NCI-H1092 (cell line): ENCODE results near the gene CDH24.

ENCODE experiments used
- DNase-seq: peaks from one replicate; lab custom pipeline; 2025; lab: John Stamatoyannopoulos, UW

CDH24 gene

DNA sequence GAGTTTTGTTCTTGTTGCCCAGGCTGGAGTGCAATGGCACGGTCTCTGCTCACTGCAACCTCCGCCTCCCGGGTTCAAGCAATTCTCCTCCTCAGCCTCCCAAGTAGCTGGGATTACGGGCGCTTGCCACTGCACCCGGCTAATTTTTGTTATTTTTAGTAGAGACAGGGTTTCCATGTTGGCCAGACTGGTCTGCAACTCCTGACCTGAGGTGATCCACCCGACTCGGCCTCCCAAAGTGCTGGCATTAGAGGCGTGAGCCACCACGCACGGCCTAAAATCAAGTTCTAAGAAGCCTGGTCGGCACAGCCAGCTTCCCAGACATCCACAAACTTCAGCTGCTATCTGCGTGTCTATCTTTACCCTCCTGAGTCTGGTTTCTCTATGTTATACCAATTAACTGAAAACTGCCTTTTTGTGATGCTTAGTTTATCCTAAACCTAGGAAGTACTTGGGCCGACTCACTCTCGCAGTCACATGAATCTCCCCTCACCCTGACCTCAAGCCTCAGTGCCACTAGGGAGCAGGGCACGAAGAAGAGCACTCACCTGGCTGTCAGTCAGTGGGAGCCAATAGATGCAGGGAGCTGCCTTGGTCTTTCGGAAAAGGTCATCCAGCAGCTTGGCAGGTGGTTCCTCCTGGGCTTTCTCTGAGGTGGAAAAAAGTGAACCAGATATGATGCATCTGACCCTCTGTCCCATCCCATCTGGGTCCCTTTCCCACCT, 3.4 kb upstream of the CDH24 start:
- no peak for DNase-seq

DNA sequence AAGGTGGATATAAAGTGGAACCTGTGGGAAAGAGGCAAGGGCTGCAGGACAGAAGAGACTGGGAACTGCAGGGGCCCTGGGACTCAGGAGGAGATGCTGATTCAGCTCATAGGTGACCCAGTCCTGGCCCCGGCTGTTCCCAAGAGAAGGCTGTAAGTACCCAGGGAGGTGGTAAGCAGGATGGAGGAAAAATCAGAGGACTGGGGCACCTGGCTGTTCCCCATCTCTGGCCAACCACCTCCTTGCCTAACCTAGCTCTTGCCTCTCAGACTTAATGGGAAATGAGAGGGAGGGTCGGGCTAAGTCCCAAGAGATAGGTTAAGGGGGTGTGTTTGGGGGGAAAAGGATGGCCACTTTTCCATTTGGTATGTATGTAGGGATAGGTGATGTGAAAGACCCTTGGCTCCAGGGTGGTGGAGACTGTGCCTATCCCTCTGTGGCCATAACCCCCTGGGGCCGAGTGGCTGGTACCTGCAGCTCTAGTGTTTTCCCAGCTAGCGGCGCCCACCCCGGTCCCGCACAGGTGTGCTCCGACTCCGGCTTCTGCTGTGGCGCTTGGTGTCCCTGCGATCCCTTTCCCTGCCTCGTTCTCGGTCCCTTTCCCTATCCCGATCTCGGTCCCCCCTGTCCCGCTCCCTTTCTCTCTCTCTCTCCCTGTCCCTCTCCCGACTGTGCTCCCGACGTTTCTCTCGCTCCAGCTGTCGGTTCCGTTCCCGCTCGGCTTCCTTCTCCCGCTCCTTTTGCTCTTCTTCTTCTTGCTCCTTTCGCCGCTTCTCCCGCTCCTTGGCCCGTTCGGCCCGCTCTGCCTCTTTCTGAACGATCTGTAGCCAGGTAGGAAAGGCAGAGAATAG, 1.6 kb upstream of the CDH24 start:
- DNase-seq = no peak

DNA sequence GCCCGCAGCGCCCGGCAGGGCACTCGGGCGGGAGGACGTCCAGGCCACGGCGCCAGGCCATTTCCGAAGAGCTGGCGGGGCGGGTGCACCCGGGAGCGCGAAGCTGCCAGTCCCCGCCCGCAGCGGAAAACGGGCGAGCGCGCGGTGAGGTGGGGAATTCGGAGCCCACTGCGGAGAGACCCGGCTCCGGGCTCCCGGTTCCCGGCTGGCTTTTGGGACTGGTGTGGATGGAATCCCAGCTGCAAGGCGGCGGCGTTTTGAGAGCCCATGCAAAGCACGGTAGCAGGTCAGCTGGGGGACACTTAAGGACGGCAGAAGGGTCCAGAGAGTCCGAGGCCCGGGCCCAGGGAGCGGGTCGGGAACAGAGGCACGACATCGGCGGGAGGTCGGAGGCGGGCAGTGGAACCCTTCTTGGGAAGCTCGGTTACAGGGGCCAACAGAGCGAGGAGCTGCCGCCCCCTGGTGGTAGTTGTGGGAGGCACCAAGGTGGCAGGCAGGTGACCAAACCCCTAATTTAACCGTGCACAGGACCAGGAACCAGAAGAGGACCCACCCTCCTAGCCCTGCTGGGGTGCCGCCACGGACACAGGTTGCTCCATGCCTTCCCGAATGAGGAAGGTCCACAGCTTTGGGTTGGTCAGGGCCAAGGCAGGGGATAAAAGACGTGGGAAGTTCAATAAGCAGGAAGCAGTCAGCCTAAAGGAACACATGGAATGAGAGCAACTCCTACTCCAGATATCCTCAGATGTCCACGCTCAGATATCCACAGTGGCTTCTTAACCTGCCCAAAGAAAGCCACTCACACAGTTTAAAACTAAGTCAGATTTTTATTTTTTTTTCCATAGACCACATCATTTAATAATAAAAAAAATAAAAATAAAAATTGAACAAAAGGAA, 685 bp upstream of the CDH24 start:
- DNase-seq = no peak

DNA sequence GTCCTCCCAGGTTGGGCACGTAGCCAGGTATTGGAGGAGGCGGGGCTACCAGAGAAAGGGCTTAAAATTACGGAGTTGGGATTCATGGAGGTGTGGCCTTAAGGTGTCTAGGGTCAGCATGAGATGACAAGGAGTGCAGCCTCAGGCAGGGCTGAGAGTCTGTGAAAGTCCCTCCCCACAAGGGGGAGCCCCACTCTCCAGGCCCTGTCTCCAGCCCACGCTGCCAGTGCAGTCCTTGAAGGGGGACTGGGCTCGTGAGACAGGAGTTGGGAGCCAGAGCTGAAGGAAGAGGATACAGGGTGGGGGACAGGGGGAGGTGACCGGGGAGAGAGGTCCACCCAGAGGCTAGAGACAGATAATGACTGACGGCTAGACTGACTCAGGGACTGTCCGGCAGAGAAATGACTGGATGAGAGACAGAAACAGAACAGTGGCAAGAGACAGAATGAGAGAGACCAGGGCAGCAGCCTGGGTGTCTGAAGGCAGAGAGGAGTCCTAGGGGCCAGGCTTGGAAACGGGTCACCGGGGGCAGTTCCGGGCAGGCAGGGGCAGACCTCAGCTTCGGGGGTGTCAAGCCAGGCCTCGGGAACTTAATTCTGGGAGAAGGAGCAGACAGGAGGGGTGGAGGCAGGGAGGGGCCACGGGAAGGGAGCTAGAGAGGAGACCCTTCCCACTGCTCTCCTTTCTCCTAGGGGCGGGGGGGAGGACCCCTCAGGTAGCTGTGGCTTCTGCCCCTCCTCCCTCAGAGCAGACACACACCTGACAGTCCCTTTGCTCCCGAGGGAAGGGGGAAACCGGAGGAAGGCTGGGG, 970 bp downstream of the CDH24 start:
- no peak for DNase-seq

DNA sequence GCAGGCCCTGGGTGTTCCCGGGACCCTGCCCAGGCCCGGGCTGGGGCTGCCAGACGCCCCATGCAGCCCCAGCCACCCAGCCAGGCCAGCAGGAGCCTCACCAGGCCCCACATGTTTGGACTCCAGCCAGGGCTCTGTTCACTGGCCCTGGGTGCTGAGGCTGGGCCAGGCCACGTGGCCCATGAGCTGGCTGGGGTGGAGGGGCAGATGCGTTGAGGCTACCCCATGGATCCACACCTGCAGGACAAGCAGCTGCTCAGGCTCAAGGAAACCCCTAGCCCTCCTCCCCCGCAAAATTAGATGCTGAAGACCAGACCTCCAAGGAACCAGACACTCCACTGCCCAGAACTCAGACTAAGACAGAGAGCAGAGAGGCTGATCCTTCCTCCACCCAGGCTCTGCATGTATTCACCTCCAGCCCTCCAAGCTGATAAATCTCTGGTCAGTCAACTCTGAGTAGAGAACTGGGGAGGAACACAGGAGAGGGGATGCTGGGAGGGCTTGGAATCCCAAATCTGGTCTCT, 1.6 kb downstream of the CDH24 start:
- DNase-seq = no peak

DNA sequence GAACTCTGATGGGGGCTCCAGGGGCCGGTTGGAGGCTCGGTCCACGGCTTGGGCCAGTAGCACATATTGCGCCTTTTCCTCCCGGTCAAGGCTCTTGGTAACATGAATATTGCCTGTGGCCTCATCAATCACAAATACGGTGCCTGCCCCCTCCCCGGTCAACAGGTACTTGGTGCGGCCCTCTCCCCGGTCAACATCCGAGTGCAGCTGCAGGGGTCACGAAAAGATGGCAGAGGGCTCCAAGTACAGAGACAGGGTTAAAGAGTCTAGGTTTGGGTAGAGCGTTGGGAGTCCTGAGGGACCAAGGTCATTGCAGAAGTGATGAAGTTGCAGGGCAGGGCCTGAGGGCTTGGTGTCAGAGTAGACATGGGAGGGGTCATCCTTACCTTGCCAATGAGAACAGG, 2.2 kb downstream of the CDH24 start:
- no peak for DNase-seq

- no peak for DNase-seq
Measured at GRCh38 chr14:23054000-23054811, 3.1 kb downstream of the CDH24 start.

GRCh38 chr14:23053426-23053825, 3.9 kb downstream of the CDH24 start:
- no peak for DNase-seq

DNA sequence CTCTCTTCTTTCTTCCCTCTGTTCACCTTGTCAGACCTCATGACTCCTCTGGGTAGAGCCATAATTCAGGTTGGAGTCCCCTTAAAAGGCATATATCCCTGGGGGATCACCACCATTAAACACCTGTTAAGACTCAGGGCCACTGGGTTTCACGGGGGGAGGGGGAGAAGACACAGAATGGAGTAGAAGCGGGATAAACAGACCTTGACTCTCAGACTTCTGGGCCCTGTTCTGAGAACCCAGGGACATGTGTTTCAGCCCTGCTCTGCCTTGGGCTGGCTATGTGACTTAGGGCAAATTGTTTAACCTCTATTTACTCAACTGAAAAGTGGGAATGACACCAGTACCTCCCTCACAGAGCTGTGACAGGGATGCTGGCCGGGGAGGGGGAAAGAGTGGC, 4.6 kb downstream of the CDH24 start:
- DNase-seq = no peak

DNA sequence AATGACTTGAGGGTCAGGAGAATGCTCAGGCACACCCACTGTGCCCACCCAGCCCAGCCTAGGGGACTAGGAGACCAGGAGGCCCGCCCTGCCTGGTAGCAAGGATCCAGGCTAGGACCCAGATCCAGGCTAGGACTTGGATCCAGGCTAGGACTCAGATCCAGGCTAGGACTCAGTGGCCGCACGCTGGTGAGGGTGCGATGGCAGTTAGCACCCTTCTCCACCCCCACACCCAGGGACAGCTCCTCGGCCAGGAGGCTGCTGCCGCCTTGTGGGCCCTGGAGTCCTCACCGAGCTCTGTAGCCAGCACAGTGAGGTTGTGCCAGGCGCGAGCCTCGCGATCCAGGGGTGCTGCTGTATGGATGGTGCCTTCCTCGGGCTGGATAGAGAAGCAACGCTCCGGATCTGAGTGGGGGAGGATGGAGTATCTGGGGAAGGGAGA, 5.1 kb downstream of the CDH24 start:
- no peak for DNase-seq

GRCh38 chr14:23051141-23052057, 5.9 kb downstream of the CDH24 start:
- DNase-seq = no peak

- no peak for DNase-seq
Measured at GRCh38 chr14:23049011-23049410, 8.3 kb downstream of the CDH24 start.

DNA sequence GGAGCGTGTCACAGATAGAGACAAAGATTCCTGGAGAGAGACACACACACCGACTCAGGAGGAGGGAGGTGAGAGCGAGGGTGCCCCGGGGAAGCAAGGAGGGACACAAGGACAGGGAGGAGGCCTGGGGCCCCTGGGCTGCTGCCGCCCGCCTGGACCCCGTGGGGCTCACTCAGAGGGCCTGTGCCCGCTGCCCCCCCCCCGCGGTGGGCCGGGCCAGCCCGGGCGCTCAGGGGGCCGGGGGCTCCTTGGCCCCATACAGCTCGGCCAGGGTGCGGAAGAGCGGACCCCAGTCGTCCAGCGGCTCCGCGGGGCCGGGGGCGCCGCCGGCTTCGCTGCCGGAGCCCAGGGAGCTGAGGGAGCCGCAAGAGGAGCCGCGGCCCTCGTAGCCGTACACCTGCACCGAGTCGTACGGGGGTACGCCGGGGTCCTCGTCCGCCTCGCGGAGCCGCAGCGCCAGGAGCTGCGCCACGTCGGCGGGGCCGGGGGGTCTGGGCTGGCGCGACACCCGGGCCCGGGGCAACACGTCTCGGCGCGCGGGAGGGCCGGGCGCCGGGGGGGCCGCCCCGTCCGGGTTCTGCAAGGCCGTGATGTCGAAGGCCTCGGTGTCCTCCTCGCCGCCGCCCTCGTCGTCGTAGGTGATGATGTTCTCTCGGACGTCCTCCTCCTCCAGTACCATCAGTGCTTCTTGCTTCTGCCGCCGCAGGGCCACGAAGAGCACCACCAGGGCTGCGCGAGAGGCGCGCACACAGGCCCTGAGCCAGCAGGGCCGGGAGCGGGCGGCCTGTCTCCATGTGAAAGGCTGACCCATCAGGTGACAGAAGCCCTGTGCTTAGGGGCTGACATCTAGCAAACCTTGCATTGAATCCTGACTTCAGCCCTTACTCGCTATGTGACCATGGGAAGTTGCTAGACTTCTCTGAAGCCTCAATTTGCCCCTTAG, 9.3 kb downstream of the CDH24 start:
- no peak for DNase-seq

- no peak for DNase-seq
Measured at GRCh38 chr14:23047034-23047634, 10.2 kb downstream of the CDH24 start.

GRCh38 chr14:23045419-23046357, 11.6 kb downstream of the CDH24 start:
- no peak for DNase-seq

DNA sequence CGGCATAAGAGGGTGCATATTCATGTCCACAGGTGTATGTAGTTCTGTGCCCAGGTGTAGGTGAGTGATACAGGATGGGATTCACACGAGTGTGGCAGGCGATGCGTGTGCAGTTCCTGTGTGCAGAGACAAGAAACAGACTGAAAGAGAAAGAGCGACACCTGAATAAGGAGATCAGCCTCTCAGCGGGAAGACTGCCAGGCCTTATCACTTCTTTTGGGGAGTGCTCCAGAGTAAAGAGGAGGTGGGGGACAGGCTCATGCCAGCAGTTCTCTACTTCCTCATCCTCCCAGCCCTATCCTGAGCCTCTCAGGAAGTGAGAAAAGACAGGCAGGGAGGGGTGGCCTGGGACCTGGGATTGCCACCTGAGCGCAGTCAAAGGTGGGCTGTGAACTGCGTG, 12.5 kb downstream of the CDH24 start:
- no peak for DNase-seq

DNA sequence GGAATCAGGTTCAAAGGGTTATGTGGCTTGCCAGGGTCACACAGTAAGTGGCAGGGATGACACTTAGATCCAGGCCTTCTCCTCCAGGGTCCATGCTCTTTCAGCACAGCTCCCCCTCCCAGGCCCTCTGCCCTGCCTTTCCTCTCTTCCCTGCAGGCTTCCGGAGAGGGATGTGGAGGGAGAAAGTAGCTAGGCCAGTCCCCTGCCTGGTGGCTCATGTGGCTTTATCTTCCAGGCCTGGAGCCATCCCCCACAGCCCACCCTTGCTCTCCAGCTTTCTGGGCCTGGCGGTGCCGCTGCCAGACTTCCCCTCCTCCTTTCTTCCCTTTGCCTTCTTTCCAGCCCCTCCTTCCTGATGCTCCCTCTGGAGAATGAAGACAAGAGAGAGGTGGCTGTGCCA, 13.6 kb downstream of the CDH24 start:
- DNase-seq = no peak
